Posterior vena cava (tissue), 2 donors: ENCODE results near the gene ENOX1. TPM values are rescaled to one million over a fixed set of nuclear protein-coding genes. Genes with fewer than 3 reads are reported as not detected.

Experiments used
- DNase-seq: peaks from one replicate; pipeline ENCODE4 v3.0.0-alpha.2; 2020; ENCODE audit warnings: low spot score
- intact Hi-C, 2 donors: fragments of 100-400 bp; cut with DNase I; formaldehyde crosslinking; loops; one replicate each; pipeline versions ENCODE4 v1.14.1 to v1.14.2; 2022 to 2023
- total RNA-seq, 2 donors: library from RNA; stranded (reverse); fragmentation: NEBNext Ultra II Directional; extraction: Animal tissue kit (Norgen Biotek cat#: 25700); gene quantifications; one replicate each; pipeline ENCODE4 v1.2.1, GENCODE V29; 2021
- donor health status: DM: yes; HTN: yes; CAD: no.
- donor health status: DM: yes; HTN: yes; CAD: no.

ENOX1 gene
- total RNA-seq, 2 donors from 2014 or later = 2.7 to 5.3 TPM

DNA sequence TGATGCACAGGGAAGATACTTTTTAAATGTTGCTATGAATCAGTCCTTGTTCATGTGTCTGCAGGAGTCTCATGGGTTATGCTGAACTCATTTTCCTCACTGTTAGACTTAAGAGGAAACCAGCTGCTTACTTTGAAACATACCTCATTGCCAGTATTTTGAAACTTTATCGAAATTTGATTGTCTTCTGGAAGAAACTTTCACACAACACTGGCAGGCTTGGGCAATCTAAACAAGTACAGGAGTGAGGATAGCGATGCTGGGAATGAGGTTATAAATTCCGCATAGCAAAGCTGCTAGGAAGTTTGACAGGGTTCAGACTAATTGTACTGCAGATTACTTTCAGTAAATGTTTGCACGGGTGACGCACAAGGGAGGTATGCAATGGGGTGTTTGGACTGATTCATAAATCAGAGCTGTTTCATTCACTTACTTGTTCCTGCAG is 517.7 kb downstream of the ENOX1 start:
- intact Hi-C loops = no loop called here
- no peak for DNase-seq

DNA sequence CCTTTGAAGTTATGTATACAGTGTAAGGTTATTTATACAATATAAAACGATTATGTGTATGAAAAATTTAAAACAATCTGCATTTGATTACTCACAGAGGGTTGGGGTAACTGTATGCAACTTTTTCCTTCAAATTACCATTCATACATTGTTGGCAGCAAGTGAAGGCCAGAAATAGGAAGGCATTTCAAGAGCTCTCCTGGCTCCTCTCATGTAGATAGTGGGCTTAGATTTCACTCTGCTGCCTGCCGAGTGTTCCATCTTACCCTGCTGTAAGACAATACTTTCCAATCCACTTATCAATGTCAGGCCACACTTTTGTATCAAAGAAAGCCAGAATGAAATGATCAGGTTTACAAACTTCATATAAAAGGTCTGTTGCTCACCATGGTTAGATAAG is 518.1 kb downstream of the ENOX1 start:
- intact Hi-C loops = no loop called here
- DNase-seq = no peak

DNA sequence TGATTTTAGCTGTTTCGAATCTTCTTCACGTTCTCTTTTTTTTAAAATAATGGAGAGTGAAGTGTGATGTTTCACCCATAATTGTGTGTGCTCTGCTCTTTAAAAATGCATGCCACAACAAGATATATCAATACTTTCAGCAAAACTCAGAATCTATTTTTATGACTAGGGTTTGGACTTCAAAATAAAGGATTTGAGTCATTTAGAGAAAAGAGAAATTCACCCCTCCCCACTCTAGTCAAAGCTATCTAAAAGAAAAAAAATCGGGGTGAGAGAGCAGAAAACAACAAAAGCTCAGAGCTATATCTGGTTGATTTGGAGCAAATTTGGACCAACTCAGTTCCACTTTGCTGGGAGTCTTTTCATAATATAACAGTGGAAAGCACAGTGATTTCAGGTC is 518.9 kb downstream of the ENOX1 start:
- no peak for DNase-seq
- intact Hi-C loops = no loop called here

DNA sequence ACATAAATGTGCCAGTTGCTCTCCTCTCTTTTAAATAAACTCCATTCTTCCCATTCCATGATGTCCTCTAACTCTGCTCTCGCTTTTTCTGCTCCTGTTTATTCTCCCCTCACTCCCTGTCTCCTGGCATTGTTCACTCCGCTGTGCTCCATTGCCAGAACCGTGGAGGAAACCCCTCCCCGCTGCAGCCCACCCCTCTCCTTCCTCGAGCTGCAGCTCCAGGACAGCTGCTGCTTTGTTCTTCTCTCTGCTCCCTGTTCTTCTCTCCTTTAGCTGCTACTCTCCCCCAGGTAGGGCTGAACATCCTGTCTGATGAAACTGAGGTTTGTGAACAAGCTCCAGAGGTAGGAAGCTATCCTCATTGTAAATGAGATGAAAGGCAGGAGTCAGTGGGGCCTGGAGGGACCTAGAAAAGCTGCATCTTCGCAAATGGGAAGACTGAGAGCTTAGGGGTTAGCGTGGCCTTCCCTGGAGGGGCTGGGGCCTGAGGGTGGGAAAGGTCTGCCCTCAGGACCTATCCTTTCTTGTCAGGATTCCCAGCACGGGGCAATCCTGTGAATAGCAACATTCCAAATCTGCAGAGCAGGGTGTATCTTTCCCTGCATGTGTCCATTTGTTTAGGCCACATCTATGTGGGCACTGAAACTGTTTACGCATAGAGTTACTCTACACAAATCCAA is 519.7 kb downstream of the ENOX1 start:
- no peak for DNase-seq
- intact Hi-C loops = no loop called here

GRCh38 chr13:43265028-43265427 is 521.7 kb downstream of the ENOX1 start:
- intact Hi-C loops = no loop called here
- DNase-seq = no peak

DNA sequence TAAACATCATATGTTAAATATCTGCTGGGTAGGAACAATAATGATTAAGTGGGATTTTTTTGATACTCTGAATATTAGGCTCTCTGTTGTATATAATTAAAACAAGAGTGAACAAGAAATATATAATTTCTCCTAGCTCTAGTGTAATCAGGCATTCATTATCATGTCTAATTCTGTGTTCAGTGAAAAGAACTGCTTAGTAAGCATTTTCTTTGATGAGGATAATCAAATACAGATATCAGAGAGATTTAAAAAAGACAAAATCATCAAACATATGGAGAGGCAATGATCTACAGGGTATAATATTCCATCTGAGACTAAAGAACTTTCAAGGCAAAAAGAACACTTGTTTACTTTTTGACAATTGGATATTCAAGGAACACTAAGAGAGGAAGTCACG is 522.3 kb downstream of the ENOX1 start:
- intact Hi-C loops = no loop called here
- DNase-seq = no peak

GRCh38 chr13:43263047-43263446 is 523.7 kb downstream of the ENOX1 start:
- intact Hi-C loops = no loop called here
- no peak for DNase-seq

- intact Hi-C loops = no loop called here
- no peak for DNase-seq
These were observed 525.8 kb downstream of the ENOX1 start for GRCh38 chr13:43260999-43261398.

DNA sequence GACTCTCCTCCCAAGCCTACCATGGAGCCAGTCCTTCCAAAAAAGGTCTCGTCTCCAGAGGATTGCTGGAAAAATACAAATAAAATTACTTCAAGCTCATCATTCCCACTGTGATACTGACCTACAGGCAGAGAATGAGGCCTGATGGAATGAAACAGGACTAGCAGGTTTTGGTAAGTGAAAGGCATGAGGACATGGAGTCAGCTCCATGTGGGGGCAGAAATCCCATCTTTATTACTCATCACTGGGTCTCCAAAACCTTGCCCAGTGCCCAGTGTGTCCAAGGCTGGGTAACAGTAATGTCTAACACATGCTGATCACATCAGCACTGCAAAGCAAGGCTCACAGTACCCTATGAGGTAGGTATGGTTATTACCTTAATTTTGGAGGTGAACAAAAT is 528.0 kb downstream of the ENOX1 start:
- intact Hi-C loops = no loop called here

GRCh38 chr13:43257765-43258164 is 529.0 kb downstream of the ENOX1 start:
- no peak for DNase-seq
- intact Hi-C loops = no loop called here

More for the DNA sequence above, 528.0 kb downstream of the ENOX1 start:
- DNase-seq = no peak

- DNase-seq = no peak
- intact Hi-C loops = no loop called here
These were observed 534.8 kb downstream of the ENOX1 start for GRCh38 chr13:43251961-43252360.

DNA sequence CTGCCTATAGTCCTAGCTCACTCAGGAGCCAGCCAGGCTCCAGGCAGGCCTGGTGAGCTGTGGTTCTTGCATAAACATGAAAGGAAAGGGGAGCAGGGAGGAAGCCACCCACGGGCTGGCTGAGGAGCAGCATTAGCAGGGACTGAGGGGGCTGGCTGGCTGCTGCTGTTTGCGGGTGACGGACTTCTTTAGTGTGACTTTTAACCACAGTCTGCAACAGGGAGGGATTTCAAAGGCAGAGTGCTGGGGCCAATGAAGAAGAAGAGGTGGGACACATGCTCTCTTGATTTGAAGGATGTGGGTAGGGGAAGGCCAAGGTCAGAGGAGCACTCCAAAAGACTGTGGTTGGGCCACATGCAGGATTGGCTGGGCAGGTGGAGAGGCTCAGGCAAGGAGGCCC is 540.4 kb downstream of the ENOX1 start:
- DNase-seq = no peak
- intact Hi-C loops = no loop called here

GRCh38 chr13:43245374-43245964 is 541.3 kb downstream of the ENOX1 start:
- no peak for DNase-seq
- intact Hi-C loops = no loop called here

DNA sequence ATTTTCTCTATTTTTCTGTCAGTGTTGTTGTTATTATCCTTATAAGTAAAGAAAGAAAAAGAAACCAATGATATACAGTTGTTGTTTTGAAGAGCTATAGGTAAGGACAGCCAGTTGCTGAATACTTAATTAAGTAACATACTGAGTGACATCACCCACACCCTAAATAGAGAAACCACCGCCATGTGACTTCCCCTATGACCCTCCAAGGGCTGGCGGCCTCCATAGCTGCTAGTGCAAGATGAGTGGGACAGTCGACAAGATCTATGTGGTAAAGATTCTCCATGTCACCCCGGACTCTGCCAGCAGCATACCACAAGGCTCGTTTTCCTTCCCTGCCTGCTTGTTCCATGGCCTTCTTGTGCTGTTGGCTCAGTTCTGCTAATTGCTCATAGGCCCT is 542.3 kb downstream of the ENOX1 start:
- no peak for DNase-seq
- intact Hi-C loops = no loop called here

- DNase-seq = no peak
- intact Hi-C loops = no loop called here
These were observed 543.1 kb downstream of the ENOX1 start for GRCh38 chr13:43243711-43244110.

DNA sequence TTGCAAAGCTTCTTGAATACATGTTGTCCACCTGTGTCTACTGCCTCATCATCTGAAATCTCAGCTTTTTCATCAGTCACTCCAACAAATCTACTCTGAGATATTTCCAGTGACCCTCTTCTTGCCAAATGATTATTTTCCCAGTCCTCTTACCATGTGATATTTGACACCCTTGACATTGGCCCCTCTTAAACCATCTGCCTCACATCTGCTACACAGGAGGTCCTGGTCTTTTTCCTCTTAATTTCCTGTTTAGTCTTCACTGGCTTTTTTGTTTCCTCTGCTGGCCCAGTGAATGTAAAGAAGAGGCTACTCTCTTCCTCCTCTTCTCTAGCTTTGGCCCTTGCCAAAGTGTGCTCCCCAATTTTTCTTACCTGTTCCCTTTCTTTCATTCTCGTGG is 544.7 kb downstream of the ENOX1 start:
- intact Hi-C loops = no loop called here
- DNase-seq = no peak

DNA sequence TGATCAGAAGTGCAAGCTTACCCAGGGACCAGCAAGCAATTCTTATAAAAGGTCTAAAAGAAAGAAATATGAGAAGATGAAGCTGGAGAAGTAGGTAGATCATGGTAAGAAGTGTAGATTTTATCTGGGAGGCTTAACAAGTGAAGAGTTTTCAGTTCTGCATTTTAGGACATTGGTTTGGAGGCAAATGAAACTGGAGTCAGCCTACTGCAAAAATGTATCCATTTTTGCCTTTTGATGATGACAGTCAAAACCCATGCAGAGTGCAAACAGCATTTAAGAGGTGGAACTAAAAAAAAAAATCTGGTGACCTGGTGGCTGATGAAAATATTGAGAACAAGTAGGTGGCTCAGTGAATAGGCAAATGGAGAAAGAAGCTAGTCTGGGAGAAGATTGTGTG is 546.5 kb downstream of the ENOX1 start:
- no peak for DNase-seq
- intact Hi-C loops = no loop called here

DNA sequence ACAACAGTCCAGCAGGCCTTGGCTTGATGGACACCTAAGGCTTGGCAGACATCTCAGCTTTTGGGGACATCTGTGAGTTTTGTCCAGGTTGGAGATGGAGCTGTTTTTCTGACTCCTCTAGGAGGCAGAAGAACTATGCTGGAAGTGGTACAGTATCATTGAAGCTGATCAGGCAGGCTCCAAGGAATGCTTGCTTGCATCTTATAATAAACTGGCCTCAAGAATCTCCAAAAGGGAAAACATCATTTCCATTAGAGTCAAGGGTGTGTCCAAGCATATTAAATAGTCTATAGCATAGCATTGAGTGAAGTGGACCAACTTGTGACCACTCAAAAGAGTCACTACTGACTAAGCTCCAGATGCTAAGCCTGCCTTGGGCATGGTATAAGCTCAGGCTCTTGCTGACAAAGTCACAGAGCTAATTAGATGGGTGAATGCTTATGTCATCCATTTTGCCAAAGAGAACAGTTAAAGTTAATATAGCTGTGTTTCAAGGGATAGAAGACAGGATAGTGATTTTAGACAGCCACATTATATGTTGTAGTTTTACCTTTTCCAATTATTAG is 547.4 kb downstream of the ENOX1 start:
- no peak for DNase-seq
- intact Hi-C loops = no loop called here

DNA sequence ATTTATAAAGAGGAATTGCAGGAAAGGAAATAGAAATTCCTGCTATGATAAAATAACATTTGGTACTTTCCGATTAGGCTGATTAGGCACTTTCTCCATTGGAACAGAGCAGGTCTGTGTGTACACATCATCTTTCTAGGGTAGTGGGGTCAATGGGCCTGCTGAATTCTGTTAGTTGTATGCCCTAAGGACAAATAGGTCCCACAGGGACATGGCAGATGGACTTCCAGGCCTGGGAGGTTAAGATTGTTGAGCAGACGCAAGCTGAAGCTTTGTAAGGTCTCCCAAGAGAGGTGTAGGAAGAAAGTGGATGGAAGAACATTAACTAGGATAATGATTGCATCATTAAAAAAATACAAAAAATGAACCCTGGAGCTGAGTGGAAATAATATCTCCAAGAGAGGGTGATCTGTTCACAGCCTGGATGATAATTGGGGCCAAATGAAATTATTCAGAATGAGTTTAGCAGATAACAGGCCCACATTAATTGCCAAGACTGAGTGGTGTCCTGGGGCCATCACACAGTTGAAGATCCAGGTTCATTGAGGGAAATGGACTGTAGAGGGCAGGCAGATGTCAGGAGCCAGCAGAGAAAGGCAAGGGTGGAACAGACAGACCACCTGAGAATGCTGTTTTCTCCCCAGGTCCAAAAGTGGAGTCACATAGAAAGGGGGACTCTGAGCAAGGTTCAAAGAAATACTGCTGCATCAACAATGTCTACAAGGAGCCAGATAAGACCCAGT is 548.3 kb downstream of the ENOX1 start:
- intact Hi-C loops = no loop called here
- no peak for DNase-seq

DNA sequence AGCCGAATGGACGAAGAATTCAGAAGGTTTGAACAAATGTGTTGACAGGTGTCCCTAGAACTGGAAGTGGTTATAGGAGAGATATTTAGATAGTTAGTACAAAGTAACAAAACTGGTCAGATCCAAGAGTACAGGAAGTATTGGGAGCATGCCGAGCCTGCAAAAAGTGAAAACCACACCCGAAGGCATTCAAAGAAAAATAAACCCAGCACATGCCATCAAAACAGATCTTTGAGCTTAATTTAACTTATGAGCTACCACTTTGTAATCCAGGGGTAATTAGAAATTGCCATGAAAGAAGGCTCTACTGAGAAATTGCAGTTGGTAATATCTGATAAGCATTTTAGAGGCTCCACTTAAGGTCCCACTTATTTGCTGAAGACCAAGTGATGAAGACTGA is 549.2 kb downstream of the ENOX1 start:
- intact Hi-C loops = no loop called here
- DNase-seq = no peak
